Activated B cell treated with CpG ODN at 0.5 μM for 24 hours (primary cell): Measurements from ENCODE around the gene SH2D7. TPM values are rescaled to one million over a fixed set of nuclear protein-coding genes. Genes with fewer than 3 reads are reported as not detected.
A peak's percentile ranks its signal among the peaks of the same experiment; 100 is the strongest.

Experiments used
- ATAC-seq: fragments of 200-7000 bp; cut with Tn5 transposase; one replicate; pipeline ENCODE4 v1.10.0; 2021; ENCODE audit warnings: low read depth, mild to moderate bottlenecking, moderate library complexity
- CTCF ChIA-PET: fragments of 350-600 bp; sonication (Branson Sonifier 250); formaldehyde crosslinking; loops from one replicate; lab custom pipeline; 2021; ENCODE audit warnings: antibody characterized with exemption; lab: Charles Lee
- POLR2A ChIA-PET: fragments of 350-600 bp; sonication (Branson Sonifier 250); formaldehyde crosslinking; loops from one replicate; lab custom pipeline; 2021; ENCODE audit warnings: antibody characterized with exemption; lab: Charles Lee
- DNase-seq: peaks from one replicate; pipeline ENCODE4 v3.0.0; 2022
- H3K27ac Mint-ChIP-seq: one replicate; pipeline ENCODE4 v1.8.0; 2020; ENCODE audit warnings: mixed read lengths
- H3K27me3 Mint-ChIP-seq: one replicate; pipeline ENCODE4 v1.8.0; 2021; ENCODE audit warnings: mixed read lengths
- H3K36me3 Mint-ChIP-seq: one replicate; pipeline ENCODE4 v1.8.0; 2021; ENCODE audit warnings: low read depth, mixed read lengths
- H3K4me1 Mint-ChIP-seq: one replicate; pipeline ENCODE4 v1.8.0; 2021; ENCODE audit warnings: mixed read lengths
- H3K4me3 Mint-ChIP-seq: one replicate; pipeline ENCODE4 v1.8.0; 2020; ENCODE audit warnings: mild to moderate bottlenecking, mixed read lengths
- H3K9me3 Mint-ChIP-seq: one replicate; pipeline ENCODE4 v1.8.0; 2020; ENCODE audit warnings: mixed read lengths
- CTCF ChIP-seq: fragments of 200-600 bp; IDR thresholded peaks from one replicate; pipeline ENCODE4 v1.8.0; 2022; ENCODE audit warnings: antibody characterized with exemption, mild to moderate bottlenecking
- intact Hi-C: fragments of 100-400 bp; cut with micrococcal nuclease; formaldehyde crosslinking; loops from one replicate; pipeline ENCODE4 v1.15.1; 2024
- total RNA-seq: library from RNA; stranded (reverse); gene quantifications from 2 replicates; pipeline ENCODE4 v1.2.3, GENCODE V29; 2022

The SH2D7 gene
- total RNA-seq, 1 donor from 2014 or later = not detected

GRCh38 chr15:78105476-78106241 is 13.3 kb downstream of the SH2D7 start:
- intact Hi-C loops = no loop called here
- TF ChIP-seq CTCF = no peak
- no peaks in the 10 kb centered on the region for H3K27me3 Mint-ChIP-seq
- ChIA-PET POLR2A (no interaction called here), CTCF (interaction anchor here (8.8 kb wide), 1 partner anchor 139 kb away, joined by 157 read pairs; no protein-coding TSS in a partner anchor)
- H3K27ac Mint-ChIP-seq = no peak overlapping the region
- H3K4me3 Mint-ChIP-seq = no peak overlapping the region
- ATAC-seq (no peak), DNase-seq (no peak)
- H3K9me3 Mint-ChIP-seq = no peaks in the 10 kb centered on the region
- H3K36me3 Mint-ChIP-seq = no peaks in the 10 kb centered on the region
- H3K4me1 Mint-ChIP-seq = no peaks in the 10 kb centered on the region

- intact Hi-C loops = no loop called here
- no peak overlapping the region for H3K4me3 Mint-ChIP-seq
- no peak overlapping the region for H3K27ac Mint-ChIP-seq
- ChIA-PET CTCF (interaction anchor here (0.9 to 11.1 kb wide), 19 partner anchors 14 to 432 kb away, joined by 3 to 191 read pairs (median 7); partner anchors contain the start of genes CIB2 and PSMA4), POLR2A (no interaction called here)
- ATAC-seq (no peak), DNase-seq (no peak)
- H3K9me3 Mint-ChIP-seq = no peaks in the 10 kb centered on the region
- no peaks in the 10 kb centered on the region for H3K36me3 Mint-ChIP-seq
- TF ChIP-seq CTCF = no peak
- no peaks in the 10 kb centered on the region for H3K27me3 Mint-ChIP-seq
- no peaks in the 10 kb centered on the region for H3K4me1 Mint-ChIP-seq
Measured at GRCh38 chr15:78107471-78107870, 15.1 kb downstream of the SH2D7 start.

- no peak overlapping the region for H3K4me3 Mint-ChIP-seq
- H3K27me3 Mint-ChIP-seq = no peaks in the 10 kb centered on the region
- H3K36me3 Mint-ChIP-seq = no peaks in the 10 kb centered on the region
- CTCF ChIA-PET = interaction anchor here (0.5 to 11.1 kb wide), 51 partner anchors 9 to 891 kb away, joined by 3 to 191 read pairs (median 5); partner anchors contain the start of genes CIB2, PSMA4 and SKIC8
- DNase-seq (peak; percentile 72), ATAC-seq (peak; percentile 95)
- peaks cover 5% of the 10 kb centered on the region for H3K4me1 Mint-ChIP-seq
- H3K27ac Mint-ChIP-seq = no peak overlapping the region
- POLR2A ChIA-PET = interaction anchor here (0.6 to 2.2 kb wide), 4 partner anchors 80 to 209 kb away, joined by 3 to 11 read pairs (median 4); no protein-coding TSS in a partner anchor
- H3K9me3 Mint-ChIP-seq = no peaks in the 10 kb centered on the region
- intact Hi-C loops = loop anchor here (1.0 kb wide), 4 partner anchors 108 to 149 kb away; no protein-coding TSS in a partner anchor
- no peak for TF ChIP-seq CTCF
Measured at GRCh38 chr15:78108300-78109084, 16.1 kb downstream of the SH2D7 start.

DNA sequence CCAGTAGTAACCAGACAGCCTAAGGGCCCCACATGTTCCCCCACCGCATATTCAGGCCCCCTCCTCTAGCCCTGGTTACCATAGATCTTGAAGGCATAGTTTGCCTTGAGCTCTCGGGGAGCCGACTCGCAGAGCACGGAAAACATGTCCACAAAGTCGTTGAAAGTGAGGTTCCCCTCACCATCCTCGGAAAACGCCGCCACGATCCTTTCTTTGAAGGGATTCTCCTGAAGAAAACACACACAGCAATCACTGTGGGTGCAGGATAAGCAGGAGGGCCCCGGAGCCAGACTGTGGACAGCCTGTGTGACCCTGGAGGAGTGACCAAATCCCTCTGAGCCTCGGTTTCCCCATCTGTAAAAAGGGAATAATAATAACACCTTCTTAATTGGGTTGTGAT is 16.8 kb downstream of the SH2D7 start:
- intact Hi-C loops = no loop called here
- no peak overlapping the region for H3K4me3 Mint-ChIP-seq
- no peak for TF ChIP-seq CTCF
- ATAC-seq (no peak), DNase-seq (no peak)
- no peaks in the 10 kb centered on the region for H3K27me3 Mint-ChIP-seq
- H3K27ac Mint-ChIP-seq = no peak overlapping the region
- ChIA-PET CTCF (interaction anchor here (0.8 to 11.1 kb wide), 22 partner anchors 8 to 314 kb away, joined by 3 to 191 read pairs (median 8); partner anchors contain the start of gene CIB2), POLR2A (interaction anchor here (0.7 to 2.2 kb wide), 2 partner anchors 109 to 897 kb away, joined by 3 to 11 read pairs; no protein-coding TSS in a partner anchor)
- H3K4me1 Mint-ChIP-seq = peaks cover 5% of the 10 kb centered on the region
- H3K9me3 Mint-ChIP-seq = no peaks in the 10 kb centered on the region
- H3K36me3 Mint-ChIP-seq = no peaks in the 10 kb centered on the region
